DMS 273 (cell line): Measurements from ENCODE around the gene PTPN9.
"Not testable (repeated sequence)": the region's sequence is repeated elsewhere in the genome, so short reads cannot be mapped to it uniquely, and the experiment has no call there.

Experiments
- DNase-seq: peaks from one replicate; lab custom pipeline; 2025; ENCODE audit not compliant: unreplicated experiment; lab: John Stamatoyannopoulos, UW

The PTPN9 gene

GRCh38 chr15:75454471-75455378 is 124.4 kb downstream of the PTPN9 start:
- peak; percentile 89 for DNase-seq

GRCh38 chr15:75453703-75454470 is 125.2 kb downstream of the PTPN9 start:
- DNase-seq, result peak; percentile 99

GRCh38 chr15:75452865-75453702 is 126.0 kb downstream of the PTPN9 start:
- peak; percentile 70 for DNase-seq

GRCh38 chr15:75452364-75452864 is 126.7 kb downstream of the PTPN9 start:
- DNase-seq, result peak; percentile 88

GRCh38 chr15:75451674-75452363 is 127.3 kb downstream of the PTPN9 start, which contains the start of gene SIN3A:
Gene SIN3A (minus strand): TSS chr15:75451690. CDS start chr15:75430375, 21,315 bp downstream.
- DNase-seq, result peak; percentile 99

- DNase-seq, result no peak
Measured at GRCh38 chr15:75451202-75451673, 127.9 kb downstream of the PTPN9 start.

GRCh38 chr15:75450307-75451201 is 128.6 kb downstream of the PTPN9 start:
- DNase-seq, result peak; percentile 97

- DNase-seq, result no peak
Measured at GRCh38 chr15:75449585-75450306, 129.4 kb downstream of the PTPN9 start.

- not testable (repeated sequence) for DNase-seq
Measured at GRCh38 chr15:75448171-75448570, 130.9 kb downstream of the PTPN9 start.

GRCh38 chr15:75446151-75446550 is 133.0 kb downstream of the PTPN9 start:
- DNase-seq, result no peak

- DNase-seq, result not testable (repeated sequence)
Measured at GRCh38 chr15:75445324-75445723, 133.8 kb downstream of the PTPN9 start.

- not testable (repeated sequence) for DNase-seq
Measured at GRCh38 chr15:75443972-75444453, 135.1 kb downstream of the PTPN9 start.

GRCh38 chr15:75437721-75438120 is 141.4 kb downstream of the PTPN9 start:
- no peak for DNase-seq

- DNase-seq, result no peak
Measured at GRCh38 chr15:75436881-75437280, 142.2 kb downstream of the PTPN9 start.

GRCh38 chr15:75431682-75432081 is 147.4 kb downstream of the PTPN9 start:
- DNase-seq, result no peak

GRCh38 chr15:75431270-75431669 is 147.8 kb downstream of the PTPN9 start:
- no peak for DNase-seq

GRCh38 chr15:75430259-75430658 is 148.9 kb downstream of the PTPN9 start:
- no peak for DNase-seq

GRCh38 chr15:75428152-75428551 is 151.0 kb downstream of the PTPN9 start:
- no peak for DNase-seq
